Activated naive CD4-positive, alpha-beta T cell treated with anti-CD3 and anti-CD28 coated beads, Interleukin-2, amount 10 ng/mL, durations not matched to agents 7 days and 5 days (primary cell): ENCODE data around the gene MTFMT.
A peak's percentile ranks its signal among the peaks of the same experiment; 100 is the strongest.

ENCODE experiments used
- CTCF ChIA-PET: fragments of 350-600 bp; sonication (Branson Sonifier 250); formaldehyde crosslinking; loops from one replicate; lab custom pipeline; 2021; ENCODE audit warnings: antibody characterized with exemption; lab: Charles Lee
- DNase-seq: peaks from one replicate; pipeline ENCODE4 v3.0.0-alpha.2; 2020
- H3K27ac Mint-ChIP-seq: one replicate; pipeline ENCODE4 v1.8.0; 2021; ENCODE audit warnings: mild to moderate bottlenecking, moderate library complexity, mixed read lengths
- H3K27me3 Mint-ChIP-seq: one replicate; pipeline ENCODE4 v1.8.0; 2021; ENCODE audit warnings: mild to moderate bottlenecking, mixed read lengths
- H3K36me3 Mint-ChIP-seq: one replicate; pipeline ENCODE4 v1.8.0; 2021; ENCODE audit warnings: mixed read lengths
- H3K4me1 Mint-ChIP-seq: one replicate; pipeline ENCODE4 v1.8.0; 2021; ENCODE audit warnings: mixed read lengths
- H3K4me3 Mint-ChIP-seq: one replicate; pipeline ENCODE4 v1.8.0; 2021; ENCODE audit warnings: mild to moderate bottlenecking, moderate library complexity, mixed read lengths
- H3K9me3 Mint-ChIP-seq: one replicate; pipeline ENCODE4 v1.8.0; 2021; ENCODE audit warnings: mixed read lengths

MTFMT gene

GRCh38 chr15:64970698-64971097 lies 58.7 kb downstream of the MTFMT start:
- Mint-ChIP-seq H3K4me3 (no peak overlapping the region), H3K27me3 (no peaks in the 10 kb centered on the region), H3K27ac (no peak overlapping the region), H3K9me3 (no peaks in the 10 kb centered on the region), H3K4me1 (peaks cover 4% of the 10 kb centered on the region), H3K36me3 (peaks cover 36% of the 10 kb centered on the region)
- CTCF ChIA-PET = interaction anchor here (1.0 kb wide), 1 partner anchor 98 kb away, joined by 3 read pairs; no protein-coding TSS in a partner anchor
- DNase-seq = no peak

- CTCF ChIA-PET = no interaction called here
- H3K36me3 Mint-ChIP-seq = peaks cover 36% of the 10 kb centered on the region
- H3K4me1 Mint-ChIP-seq = no peaks in the 10 kb centered on the region
- no peaks in the 10 kb centered on the region for H3K27me3 Mint-ChIP-seq
- no peak overlapping the region for H3K4me3 Mint-ChIP-seq
- H3K9me3 Mint-ChIP-seq = no peaks in the 10 kb centered on the region
- H3K27ac Mint-ChIP-seq = no peak overlapping the region
- no peak for DNase-seq
Measured at GRCh38 chr15:64969401-64969800, 60.0 kb downstream of the MTFMT start.

- CTCF ChIA-PET = no interaction called here
- Mint-ChIP-seq H3K27me3 (no peaks in the 10 kb centered on the region), H3K27ac (no peak overlapping the region), H3K9me3 (no peaks in the 10 kb centered on the region), H3K36me3 (peaks cover 55% of the 10 kb centered on the region), H3K4me3 (no peak overlapping the region), H3K4me1 (peaks cover 10% of the 10 kb centered on the region)
- no peak for DNase-seq
Measured at GRCh38 chr15:64961013-64961412, 68.4 kb downstream of the MTFMT start.

GRCh38 chr15:64960153-64960552 lies 69.3 kb downstream of the MTFMT start:
- CTCF ChIA-PET = no interaction called here
- no peak for DNase-seq
- H3K27ac Mint-ChIP-seq = peak overlapping the region; percentile 58

GRCh38 chr15:64959128-64959527 lies 70.3 kb downstream of the MTFMT start:
- CTCF ChIA-PET = no interaction called here
- Mint-ChIP-seq H3K27me3 (peaks cover 7% of the 10 kb centered on the region), H3K9me3 (no peaks in the 10 kb centered on the region), H3K4me3 (no peak overlapping the region), H3K36me3 (peaks cover 53% of the 10 kb centered on the region), H3K4me1 (peaks cover 10% of the 10 kb centered on the region), H3K27ac (peak overlapping the region; percentile 63)
- no peak for DNase-seq

More at GRCh38 chr15:64960153-64960552, 69.3 kb downstream of the MTFMT start:
- H3K36me3 Mint-ChIP-seq = peaks cover 58% of the 10 kb centered on the region
- no peak overlapping the region for H3K4me3 Mint-ChIP-seq
- peaks cover 10% of the 10 kb centered on the region for H3K4me1 Mint-ChIP-seq
- H3K27me3 Mint-ChIP-seq = no peaks in the 10 kb centered on the region
- H3K9me3 Mint-ChIP-seq = no peaks in the 10 kb centered on the region

GRCh38 chr15:64954395-64954794 lies 75.0 kb downstream of the MTFMT start:
- no peak for DNase-seq
- no peaks in the 10 kb centered on the region for H3K9me3 Mint-ChIP-seq
- no peak overlapping the region for H3K27ac Mint-ChIP-seq
- H3K36me3 Mint-ChIP-seq = peaks cover 18% of the 10 kb centered on the region
- H3K4me3 Mint-ChIP-seq = no peak overlapping the region
- peaks cover 21% of the 10 kb centered on the region for H3K27me3 Mint-ChIP-seq
- CTCF ChIA-PET = no interaction called here
- H3K4me1 Mint-ChIP-seq = peaks cover 2% of the 10 kb centered on the region

GRCh38 chr15:64951777-64952418 lies 77.5 kb downstream of the MTFMT start:
- H3K4me1 Mint-ChIP-seq = no peaks in the 10 kb centered on the region
- H3K9me3 Mint-ChIP-seq = no peaks in the 10 kb centered on the region
- CTCF ChIA-PET = no interaction called here
- no peak overlapping the region for H3K27ac Mint-ChIP-seq
- H3K4me3 Mint-ChIP-seq = no peak overlapping the region
- H3K36me3 Mint-ChIP-seq = peaks cover 11% of the 10 kb centered on the region
- DNase-seq = no peak
- peaks cover 23% of the 10 kb centered on the region for H3K27me3 Mint-ChIP-seq
